SK-N-SH (cell line): ENCODE data around the gene WFDC11. TPM values are rescaled to one million over a fixed set of nuclear protein-coding genes. Genes with fewer than 3 reads are reported as not detected.

Experiments used
- CTCF ChIA-PET: fragments of 300-600, 350-600 bp; formaldehyde crosslinking; extraction: SDS; loops from one replicate; lab custom pipeline; 2021; lab: Yijun Ruan, JAX
- POLR2A ChIA-PET: fragments of 350-600 bp; sonication (Branson Sonifier 250); formaldehyde crosslinking; extraction: SDS; loops from one replicate; lab custom pipeline; 2020; ENCODE audit warnings: antibody characterized with exemption, inconsistent platforms; lab: Yijun Ruan, JAX
- DNase-seq: peaks from one replicate; pipeline ENCODE4 v3.0.0; 2012
- H2AFZ ChIP-seq: fragments of 200-600 bp; sonication (generic); 2 replicates; pipeline ENCODE4 v1.8.1; 2016; ENCODE audit warnings: antibody characterized with exemption, mild to moderate bottlenecking, low read depth
- H3F3A ChIP-seq: fragments of 200-600 bp; sonication (generic); replicated peaks from 2 replicates; pipeline ENCODE3; 2016; ENCODE audit warnings: antibody characterized with exemption, mild to moderate bottlenecking; ENCODE audit not compliant: insufficient read depth
- H3K27ac ChIP-seq, 2 experiments: fragments of 200-500 bp in 1 of 2; fragments of 200-600 bp in 1 of 2; sonication (Bioruptor generic) in 1 of 2; sonication (generic), shearing (Covaris generic) in 1 of 2; 2 replicates each; pipeline versions ENCODE4 v1.5.1 to v1.6.1; 2014 to 2016; ENCODE audit warnings: low read depth in 2 of 2, inconsistent platforms in 1 of 2, low read length in 1 of 2, mild to moderate bottlenecking in 1 of 2, mixed read lengths in 1 of 2
- H3K27me3 ChIP-seq: fragments of 200-600 bp; sonication (generic), shearing (Covaris generic); 2 replicates; pipeline ENCODE4 v1.6.1; 2016; ENCODE audit warnings: mixed run types; ENCODE audit not compliant: insufficient read depth
- H3K36me3 ChIP-seq, 2 experiments: fragments of 200-500 bp in 1 of 2; fragments of 200-600 bp in 1 of 2; sonication (Bioruptor generic) in 1 of 2; sonication (generic) in 1 of 2; replicated peaks in 1 of 2; 2 replicates each; pipeline versions ENCODE3 to v1.5.1; 2014 to 2016; ENCODE audit warnings: low read length in 1 of 2, mild to moderate bottlenecking in 1 of 2; ENCODE audit not compliant: insufficient read depth in 2 of 2, control insufficient read depth in 1 of 2
- H3K4me1 ChIP-seq, 2 experiments: fragments of 200-500 bp in 1 of 2; fragments of 200-600 bp in 1 of 2; sonication (Bioruptor generic) in 1 of 2; sonication (generic), shearing (Covaris generic) in 1 of 2; 2 replicates each; pipeline versions ENCODE4 v1.5.1 to v1.6.1; 2014 to 2016; ENCODE audit warnings: low read depth in 1 of 2, low read length in 1 of 2, mixed run types in 1 of 2; ENCODE audit not compliant: insufficient read depth in 2 of 2, control insufficient read depth in 1 of 2
- H3K4me2 ChIP-seq: fragments of 200-600 bp; sonication (generic), shearing (Covaris generic); 2 replicates; pipeline ENCODE4 v1.6.1; 2017; ENCODE audit warnings: mixed run types
- H3K4me3 ChIP-seq, 2 experiments: fragments of 200-500 bp in 1 of 2; fragments of 200-600 bp in 1 of 2; sonication (Bioruptor generic) in 1 of 2; sonication (generic), shearing (Covaris generic) in 1 of 2; 2 replicates each; pipeline versions ENCODE4 v1.5.1 to v1.8.1; 2014 to 2016; ENCODE audit warnings: low read depth in 2 of 2, inconsistent platforms in 1 of 2, low read length in 1 of 2, mild to moderate bottlenecking in 1 of 2, mixed read lengths in 1 of 2, moderate library complexity in 1 of 2
- H3K79me2 ChIP-seq: fragments of 200-600 bp; sonication (generic); 2 replicates; pipeline ENCODE4 v1.8.1; 2017; ENCODE audit warnings: mild to moderate bottlenecking; ENCODE audit not compliant: insufficient read depth
- H3K9ac ChIP-seq: fragments of 200-600 bp; sonication (generic); 2 replicates; pipeline ENCODE4 v1.6.1; 2017; ENCODE audit warnings: mixed run types
- H3K9me2 ChIP-seq: fragments of 200-600 bp; sonication (generic); 2 replicates; pipeline ENCODE4 v1.6.1; 2017; ENCODE audit warnings: mixed run types
- H3K9me3 ChIP-seq: fragments of 200-600 bp; sonication (generic); 2 replicates; pipeline ENCODE4 v1.6.1; 2017; ENCODE audit warnings: mixed run types, mild to moderate bottlenecking, moderate library complexity
- H4K20me1 ChIP-seq: fragments of 200-600 bp; sonication (generic); 2 replicates; pipeline ENCODE4 v1.6.1; 2017; ENCODE audit warnings: mild to moderate bottlenecking, mixed run types; ENCODE audit not compliant: insufficient read depth
- CHD2 ChIP-seq: fragments of 150-350 bp; IDR thresholded peaks from 2 replicates; pipeline ENCODE4 v1.6.1; 2018; ENCODE audit warnings: low read length; ENCODE audit not compliant: partially characterized antibody
- FOSL2 ChIP-seq: IDR thresholded peaks from 2 replicates; pipeline ENCODE4 v1.4.0; 2012; ENCODE audit warnings: low read depth, mild to moderate bottlenecking, moderate library complexity, borderline replicate concordance
- GABPA ChIP-seq: IDR thresholded peaks from 2 replicates; pipeline ENCODE4 v1.4.0; 2012; ENCODE audit warnings: low read depth, mild to moderate bottlenecking
- JUND ChIP-seq: IDR thresholded peaks from 2 replicates; pipeline ENCODE4 v1.4.0; 2012
- MAX ChIP-seq: IDR thresholded peaks from 2 replicates; pipeline ENCODE4 v1.4.0; 2012; ENCODE audit warnings: low read depth
- MEF2A ChIP-seq: IDR thresholded peaks from 2 replicates; pipeline ENCODE4 v1.4.0; 2012; ENCODE audit warnings: low read depth, borderline replicate concordance
- MXI1 ChIP-seq: IDR thresholded peaks from 2 replicates; pipeline ENCODE4 v1.6.1; 2012; ENCODE audit warnings: mild to moderate bottlenecking, low read depth, low read length, improper control_type of control experiment
- NFIC ChIP-seq: IDR thresholded peaks from 2 replicates; pipeline ENCODE4 v1.4.0; 2012; ENCODE audit warnings: borderline replicate concordance
- PBX3 ChIP-seq: IDR thresholded peaks from 2 replicates; pipeline ENCODE4; 2012
- POLR2AphosphoS5 ChIP-seq: IDR thresholded peaks from 2 replicates; pipeline ENCODE4 v1.6.1; 2012; ENCODE audit warnings: low read depth, low read length
- RAD21 ChIP-seq: IDR thresholded peaks from 2 replicates; pipeline ENCODE4 v1.6.1; 2012; ENCODE audit warnings: mild to moderate bottlenecking, low read length
- SMC3 ChIP-seq: IDR thresholded peaks from 2 replicates; pipeline ENCODE4 v1.6.1; 2012; ENCODE audit warnings: low read depth, low read length, improper control_type of control experiment
- TEAD4 ChIP-seq: IDR thresholded peaks from 2 replicates; pipeline ENCODE4 v1.4.0; 2012; ENCODE audit warnings: mild to moderate bottlenecking, borderline replicate concordance; ENCODE audit not compliant: insufficient read depth
- USF1 ChIP-seq: IDR thresholded peaks from 2 replicates; pipeline ENCODE4 v1.4.0; 2012; ENCODE audit warnings: low read depth, borderline replicate concordance
- USF2 ChIP-seq: fragments of 150-350 bp; IDR thresholded peaks from 2 replicates; pipeline ENCODE4 v1.6.1; 2017; ENCODE audit warnings: antibody characterized with exemption, low read length, low read depth, borderline replicate concordance
- YY1 ChIP-seq: IDR thresholded peaks from 2 replicates; pipeline ENCODE4 v1.4.0; 2012; ENCODE audit warnings: low read depth, mild to moderate bottlenecking
- WGBS: methylation state at CpG from one replicate; pipeline ENCODE4 v1.1.6; 2017; ENCODE audit warnings: low lambda C conversion rate; 5-methylcytosine and 5-hydroxymethylcytosine counted together
- polyA plus RNA-seq, 3 experiments: library from polyadenylated mRNA; depleted of rRNA; stranded (reverse); fragments of >200 nt; gene quantifications; 2 replicates each; pipeline ENCODE4 v1.2.3, GENCODE V29; 2012
- small RNA-seq, 7 experiments: library from RNA; depleted of rRNA; stranded (forward); fragments of <200 nt; gene quantifications; one replicate each; pipeline ENCODE3, GENCODE V24; 2012

The WFDC11 gene
- polyA plus RNA-seq, 1 of the 3 experiments (the other 2 are of a cell fraction) = not detected

GRCh38 chr20:45611054-45611453, 59.0 kb downstream of the WFDC11 start (continued):
- TF ChIP-seq USF2 (no peak), FOSL2 (no peak)

GRCh38 chr20:45607810-45608209, 62.2 kb downstream of the WFDC11 start:
- Histone ChIP-seq H2AFZ (no peak overlapping the region), H3K27me3 (no peaks in the 10 kb centered on the region), H3K9ac (no peak overlapping the region), H3K79me2 (no peaks in the 10 kb centered on the region), H3K27ac (no peak overlapping the region), H3K4me1 (no peaks in the 10 kb centered on the region), H3K9me2 (no peaks in the 10 kb centered on the region), H3K4me2 (no peak overlapping the region), H3F3A (peaks cover 5% of the 10 kb centered on the region), H3K36me3 (no peaks in the 10 kb centered on the region), H4K20me1 (no peaks in the 10 kb centered on the region), H3K9me3 (peaks cover 5% of the 10 kb centered on the region; the same call in 1 of the 2 replicates), H3K4me3 (no peak overlapping the region)
- TF ChIP-seq RAD21 (no peak), SMC3 (no peak), PBX3 (no peak), JUND (no peak), MXI1 (no peak), YY1 (no peak), MEF2A (no peak), POLR2AphosphoS5 (no peak), FOSL2 (no peak), NFIC (no peak), MAX (no peak), GABPA (no peak), TEAD4 (no peak), USF1 (no peak), CHD2 (no peak)
- no peak for DNase-seq
- POLR2A ChIA-PET = no interaction called here
- WGBS = 16% methylated on average over 1 of the region's 1 CpG
- CTCF ChIA-PET = no interaction called here

Small RNA genes lying within 50 kb of the gene (small RNA-seq; reads per million reads assigned to genes)
- 0 to 1.6 (median 0.59) reads per million in 7 experiments for gene MIR3617

Other genes with a start within 250 kb of the WFDC11 start
- gene WFDC2, start 200.5 kb downstream of the WFDC11 start, polyA plus RNA-seq (2012; rRNA removed) = 0.21 TPM in 1 of 2 replicates, not detected in the other
- not detected in 2 replicates for gene SPINT3, start 154.6 kb downstream of the WFDC11 start, polyA plus RNA-seq (2012; rRNA removed)
- gene WFDC6, start 130.8 kb downstream of the WFDC11 start, polyA plus RNA-seq (2012; rRNA removed) = not detected in 2 replicates
- gene EPPIN, start 122.8 kb downstream of the WFDC11 start, polyA plus RNA-seq (2012; rRNA removed) = not detected in 2 replicates
- not detected in 2 replicates for gene WFDC8, start 91.0 kb downstream of the WFDC11 start, polyA plus RNA-seq (2012; rRNA removed)
- not detected in 2 replicates for gene WFDC10A, start 40.5 kb downstream of the WFDC11 start, polyA plus RNA-seq (2012; rRNA removed)
- not detected in 2 replicates for gene WFDC9, start 39.0 kb downstream of the WFDC11 start, polyA plus RNA-seq (2012; rRNA removed)
- gene WFDC13, start 31.8 kb upstream of the WFDC11 start, polyA plus RNA-seq (2012; rRNA removed) = not detected in 2 replicates
- gene WFDC10B, start 34.8 kb upstream of the WFDC11 start, polyA plus RNA-seq (2012; rRNA removed) = not detected in 2 replicates
- not detected in 2 replicates for gene SPINT4, start 52.1 kb upstream of the WFDC11 start, polyA plus RNA-seq (2012; rRNA removed)
- gene WFDC3, start 121.6 kb upstream of the WFDC11 start, polyA plus RNA-seq (2012; rRNA removed) = 0.76 and 0.97 TPM in 2 replicates
- 60.0 and 65.8 TPM in 2 replicates for gene DNTTIP1, start 121.7 kb upstream of the WFDC11 start, polyA plus RNA-seq (2012; rRNA removed)
- gene UBE2C, start 142.4 kb upstream of the WFDC11 start, polyA plus RNA-seq (2012; rRNA removed) = 82.8 and 115 TPM in 2 replicates
- 0.57 and 1.1 TPM in 2 replicates for gene TNNC2, start 157.1 kb upstream of the WFDC11 start, polyA plus RNA-seq (2012; rRNA removed)
- 20.6 and 22.1 TPM in 2 replicates for gene SNX21, start 163.6 kb upstream of the WFDC11 start, polyA plus RNA-seq (2012; rRNA removed)
- gene ACOT8, start 187.2 kb upstream of the WFDC11 start, polyA plus RNA-seq (2012; rRNA removed) = 48.4 and 54.8 TPM in 2 replicates
- 2.3 and 2.9 TPM in 2 replicates for gene ZSWIM3, start 187.4 kb upstream of the WFDC11 start, polyA plus RNA-seq (2012; rRNA removed)
- 1.8 and 2.8 TPM in 2 replicates for gene ZSWIM1, start 211.0 kb upstream of the WFDC11 start, polyA plus RNA-seq (2012; rRNA removed)
- gene SPATA25, start 217.4 kb upstream of the WFDC11 start, polyA plus RNA-seq (2012; rRNA removed) = 1.3 and 2.9 TPM in 2 replicates
- 3.5 and 4.7 TPM in 2 replicates for gene NEURL2, start 221.0 kb upstream of the WFDC11 start, polyA plus RNA-seq (2012; rRNA removed)
- gene CTSA, start 221.1 kb upstream of the WFDC11 start, polyA plus RNA-seq (2012; rRNA removed) = 338 and 363 TPM in 2 replicates
- gene PLTP, start 241.9 kb upstream of the WFDC11 start, polyA plus RNA-seq (2012; rRNA removed) = 114 and 154 TPM in 2 replicates